GM12872 (cell line): ENCODE measurements around the gene DENND1A.

Source experiments
- CTCF ChIP-seq: IDR thresholded peaks from 3 replicates; pipeline ENCODE4 v1.5.1; 2011; ENCODE audit warnings: low read depth, mild to moderate bottlenecking, low read length, moderate library complexity; ENCODE audit not compliant: insufficient read depth

The DENND1A gene

GRCh38 chr9:123637606-123637944 is 292.4 kb downstream of the DENND1A start:
- no peak for TF ChIP-seq CTCF

DNA sequence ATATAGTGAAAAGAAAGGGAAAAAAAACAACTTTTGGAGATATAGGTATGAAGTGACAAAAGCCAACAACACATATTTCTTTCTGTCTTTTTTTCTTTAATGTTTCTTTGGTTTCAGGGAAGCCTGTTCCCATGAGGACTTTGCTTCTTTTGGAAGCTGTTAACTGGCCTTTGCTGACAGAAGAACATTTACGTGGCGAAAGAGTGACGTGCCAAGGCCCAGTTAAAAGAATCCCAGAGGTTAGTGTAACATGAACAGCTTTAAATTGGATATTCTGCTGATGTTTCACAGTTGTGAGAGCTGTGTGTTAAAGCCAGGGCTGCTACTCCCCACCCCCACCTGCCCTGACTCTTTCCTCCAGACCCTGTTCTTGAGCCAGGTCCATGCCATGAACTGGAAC is 298.1 kb downstream of the DENND1A start:
- TF ChIP-seq CTCF: no peak

DNA sequence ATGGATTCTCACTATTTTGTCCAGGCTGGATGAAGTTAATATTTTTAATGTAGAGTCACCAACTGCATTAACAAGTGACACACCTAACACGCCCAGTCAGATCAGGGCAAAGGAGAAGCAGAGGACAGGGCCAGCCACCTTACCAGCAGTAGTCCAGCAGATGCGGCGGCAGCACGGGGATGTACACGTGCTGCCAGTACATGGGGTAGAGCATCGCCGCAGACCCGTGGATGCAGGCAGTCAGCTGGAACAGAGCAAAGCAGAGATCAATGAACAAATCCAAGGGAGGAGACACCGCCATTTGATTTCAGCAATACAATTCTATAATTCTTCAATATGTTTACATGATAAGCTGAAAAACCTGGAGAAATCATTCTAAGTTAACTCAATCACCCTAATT is 299.7 kb downstream of the DENND1A start:
- TF ChIP-seq CTCF: no peak

DNA sequence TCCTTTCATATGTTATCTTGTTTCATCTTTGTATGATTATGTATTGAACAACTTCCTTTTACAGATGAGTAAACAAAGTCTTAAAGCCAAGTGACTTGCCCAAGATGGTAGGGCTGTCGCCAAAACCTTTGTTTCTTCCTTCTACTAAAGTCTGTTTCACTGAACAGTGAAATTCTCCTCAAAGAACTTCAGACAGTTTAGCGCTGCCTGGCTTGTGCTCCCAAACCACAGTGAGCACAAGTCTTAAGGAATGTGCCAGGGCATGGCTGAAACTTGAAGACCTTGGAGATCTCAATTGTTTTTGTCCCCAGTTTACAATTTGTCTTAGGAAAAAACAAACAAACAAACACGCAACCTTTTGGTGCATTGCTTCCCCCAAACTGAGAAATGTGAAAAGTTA is 300.4 kb downstream of the DENND1A start:
- no peak for TF ChIP-seq CTCF

DNA sequence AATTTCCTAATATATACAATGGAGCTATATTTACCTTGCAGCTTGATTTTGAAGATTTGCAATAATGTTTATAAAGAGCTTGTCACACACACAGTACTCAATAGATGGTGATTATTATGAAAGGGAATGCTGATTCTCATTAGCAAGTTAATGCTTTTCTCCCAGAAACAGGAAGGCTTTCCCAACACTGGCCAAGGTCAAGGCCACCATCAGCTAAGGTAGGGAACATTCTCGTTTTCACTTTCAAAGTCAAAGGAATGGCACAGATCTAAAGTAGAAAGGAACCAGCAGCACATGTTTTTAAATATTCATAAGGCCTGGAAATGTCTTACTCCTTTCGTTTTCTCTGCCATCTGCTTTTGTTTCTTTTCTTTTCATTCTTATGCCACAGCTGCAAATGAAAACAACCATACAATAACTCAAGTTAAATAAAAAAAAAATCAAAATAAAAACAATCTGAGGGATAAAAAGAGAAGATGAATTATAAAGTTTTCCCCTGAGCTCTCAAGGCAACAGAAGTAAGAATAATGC is 307.1 kb downstream of the DENND1A start:
- TF ChIP-seq CTCF: no peak

DNA sequence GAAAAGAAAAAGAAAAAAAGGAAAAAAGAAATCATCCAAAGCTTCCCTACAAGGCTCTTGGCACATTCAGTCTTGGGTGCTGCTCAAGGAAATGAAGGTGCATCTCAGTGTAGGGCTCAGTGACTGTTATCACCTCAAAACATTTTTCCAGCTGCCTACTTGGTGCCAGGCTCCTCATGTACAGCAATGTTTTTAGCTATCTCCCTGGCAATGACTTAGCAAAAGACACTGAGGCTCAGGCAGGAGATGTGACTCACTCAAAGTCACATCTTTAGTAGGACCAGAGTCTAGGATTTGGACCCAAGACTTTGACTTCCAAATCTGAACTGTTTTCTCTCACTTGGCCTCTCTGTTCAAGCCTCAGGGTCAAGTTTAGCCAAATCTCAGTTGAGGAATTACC is 309.7 kb downstream of the DENND1A start:
- no peak for TF ChIP-seq CTCF

DNA sequence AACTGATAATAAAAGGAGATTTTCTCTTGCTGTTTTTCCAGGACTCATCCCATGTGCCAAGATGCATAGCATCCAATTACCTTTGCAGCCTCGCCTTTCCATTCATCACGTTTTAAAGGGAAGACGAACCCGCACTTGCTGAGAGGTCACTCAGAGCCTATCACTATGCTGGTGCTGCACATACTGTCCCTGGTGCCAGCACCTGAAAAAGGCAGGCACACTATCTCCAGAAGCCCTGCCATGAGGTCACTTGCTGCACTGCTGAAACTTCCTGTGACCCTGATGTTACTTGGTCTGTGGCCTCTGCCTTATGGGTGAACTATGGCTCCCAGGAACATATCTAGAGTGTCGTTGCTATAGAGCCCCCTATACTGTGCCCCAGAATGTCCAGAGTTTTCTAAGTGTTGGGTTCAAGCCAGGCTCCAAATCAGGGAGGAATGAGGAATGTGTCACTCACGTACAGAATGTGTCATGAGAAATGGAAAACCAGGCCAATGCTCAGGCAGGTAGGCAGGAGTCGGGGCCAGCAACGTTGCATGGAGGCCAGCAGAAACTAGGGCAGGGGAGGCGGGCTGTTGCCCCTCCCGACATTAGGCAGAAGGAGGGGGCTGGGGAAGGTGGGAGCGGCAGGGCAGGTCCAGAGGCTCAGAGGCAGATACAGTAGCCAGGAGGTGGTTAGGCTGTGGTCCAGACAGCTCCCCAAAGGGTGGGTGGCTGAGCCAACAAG is 311.8 kb downstream of the DENND1A start:
- no peak for TF ChIP-seq CTCF

DNA sequence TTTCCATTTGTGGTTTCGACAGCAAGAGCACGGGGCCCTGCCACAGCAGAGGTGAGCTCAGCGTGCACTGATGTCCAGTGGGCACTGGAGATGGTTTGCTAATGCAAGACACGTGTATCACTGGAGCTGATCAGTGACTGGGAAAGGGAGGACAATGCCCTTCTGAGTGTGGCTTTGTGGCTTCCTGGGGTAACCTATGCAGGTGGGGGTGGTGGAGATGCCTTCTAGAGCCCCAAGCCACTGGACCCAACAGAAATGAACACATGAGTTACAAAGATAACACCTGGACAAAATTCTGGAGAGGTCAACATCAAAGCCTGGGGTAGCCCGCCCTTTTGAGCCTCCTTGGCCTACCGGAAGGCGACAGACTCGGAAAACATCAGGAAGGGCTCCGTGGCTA is 312.6 kb downstream of the DENND1A start:
- TF ChIP-seq CTCF: no peak
